Occipital lobe (tissue), 2 donors: ENCODE data around the gene PAGE5. TPM values are rescaled to one million over a fixed set of nuclear protein-coding genes. Genes with fewer than 3 reads are reported as not detected.

Experiments used
- DNase-seq: peaks from one replicate; lab custom pipeline; 2025; lab: John Stamatoyannopoulos, UW
- total RNA-seq: library from RNA; depleted of rRNA; stranded (reverse); fragments of >200 nt; gene quantifications from one replicate; pipeline ENCODE4 v1.2.3, GENCODE V29; 2014

The PAGE5 gene
- not detected for total RNA-seq

GRCh38 chrX:55220119-55220794 is at the start of gene PAGE5:
Gene PAGE5, plus strand, starts transcription at chrX:55220346. Its CDS starts 1,037 bp downstream, at chrX:55221383.
- no peak for DNase-seq

- no peak for DNase-seq
These were observed 32.9 kb upstream of the PAGE5 start for GRCh38 chrX:55187281-55187680.

GRCh38 chrX:55196688-55197087 is 23.5 kb upstream of the PAGE5 start:
- DNase-seq: no peak

GRCh38 chrX:55201930-55202579 is 18.1 kb upstream of the PAGE5 start:
- DNase-seq: no peak

- no peak for DNase-seq
These were observed 13.8 kb upstream of the PAGE5 start for GRCh38 chrX:55206162-55206941.

GRCh38 chrX:55210931-55211677 is 9.0 kb upstream of the PAGE5 start:
- no peak for DNase-seq

- DNase-seq: no peak
These were observed 6.8 kb upstream of the PAGE5 start for GRCh38 chrX:55213381-55213780.

- no peak for DNase-seq
These were observed 20.7 kb downstream of the PAGE5 start for GRCh38 chrX:55240788-55241340.

- DNase-seq: no peak
These were observed 33.4 kb downstream of the PAGE5 start for GRCh38 chrX:55253528-55253927.

- DNase-seq: no peak
These were observed 40.7 kb downstream of the PAGE5 start for GRCh38 chrX:55260806-55261205.

- DNase-seq: no peak
These were observed 44.7 kb downstream of the PAGE5 start, which contains the start of gene PAGE3 for GRCh38 chrX:55264816-55265215. Gene PAGE3, minus strand, starts transcription at chrX:55264916. Its CDS starts 1,013 bp downstream, at chrX:55263903.

Other genes with a start within 250 kb of the PAGE5 start
- not detected for gene PFKFB1, start 226.2 kb upstream of the PAGE5 start, total RNA-seq
- 1.4 TPM for gene APEX2, start 220.0 kb upstream of the PAGE5 start, total RNA-seq
- gene ALAS2, start 189.4 kb upstream of the PAGE5 start, total RNA-seq: 32.0 TPM
- gene PAGE2B, start 145.3 kb upstream of the PAGE5 start, total RNA-seq: not detected
- not detected for gene PAGE2, start 131.3 kb upstream of the PAGE5 start, total RNA-seq
- gene PAGE3, start 44.6 kb downstream of the PAGE5 start, total RNA-seq: not detected
- 115 TPM for gene MAGEH1, start 231.8 kb downstream of the PAGE5 start, total RNA-seq